Stimulated activated memory B cell treated with anti-CD40 and anti-IgM and Interleukin-4, amounts not matched to agents 10 μg/mL and 1 μg/mL and 100 μg/mL, for 72 hours (primary cell): ENCODE results near the gene ZIK1.

ENCODE experiments used
- ATAC-seq: fragments of 150-1000 bp; cut with Tn5 transposase; 2 replicates; pipeline ENCODE4 v1.10.0; 2021
- H3K27ac Mint-ChIP-seq: one replicate; pipeline ENCODE4 v1.8.0; 2022; ENCODE audit warnings: mild to moderate bottlenecking, mixed read lengths
- H3K27me3 Mint-ChIP-seq: one replicate; pipeline ENCODE4 v1.8.0; 2022; ENCODE audit warnings: mixed read lengths
- H3K36me3 Mint-ChIP-seq: one replicate; pipeline ENCODE4 v1.8.0; 2022; ENCODE audit warnings: mixed read lengths
- H3K4me1 Mint-ChIP-seq: one replicate; pipeline ENCODE4 v1.8.0; 2022; ENCODE audit warnings: mixed read lengths
- H3K4me3 Mint-ChIP-seq: one replicate; pipeline ENCODE4 v1.8.0; 2022; ENCODE audit warnings: mild to moderate bottlenecking, moderate library complexity, mixed read lengths
- H3K9me3 Mint-ChIP-seq: one replicate; pipeline ENCODE4 v1.8.0; 2022; ENCODE audit warnings: mixed read lengths

Gene ZIK1

GRCh38 chr19:57583521-57584416, at the start of gene ZIK1:
Gene ZIK1 (plus strand): TSS chr19:57584145. CDS start chr19:57584357, 212 bp downstream.
- Mint-ChIP-seq H3K36me3 (peaks cover 45% of the 10 kb centered on the region), H3K27ac (peak within 1 kb of the TSS; percentile 94), H3K9me3 (peaks cover 34% of the 10 kb centered on the region), H3K4me1 (peaks cover 31% of the 10 kb centered on the region), H3K4me3 (peak within 1 kb of the TSS; percentile 91), H3K27me3 (no peaks in the 10 kb centered on the region)
- peak; percentile 97 for ATAC-seq

GRCh38 chr19:57537953-57538547, 45.9 kb upstream of the ZIK1 start:
- no peaks in the 10 kb centered on the region for H3K27me3 Mint-ChIP-seq
- peaks cover 98% of the 10 kb centered on the region for H3K36me3 Mint-ChIP-seq
- H3K27ac Mint-ChIP-seq = no peak overlapping the region
- no peak overlapping the region for H3K4me3 Mint-ChIP-seq
- ATAC-seq = no peak
- no peaks in the 10 kb centered on the region for H3K4me1 Mint-ChIP-seq
- peaks cover 53% of the 10 kb centered on the region for H3K9me3 Mint-ChIP-seq

- no peak overlapping the region for H3K4me3 Mint-ChIP-seq
- peaks cover 99% of the 10 kb centered on the region for H3K36me3 Mint-ChIP-seq
- no peaks in the 10 kb centered on the region for H3K27me3 Mint-ChIP-seq
- peaks cover 44% of the 10 kb centered on the region for H3K9me3 Mint-ChIP-seq
- no peak overlapping the region for H3K27ac Mint-ChIP-seq
- no peak for ATAC-seq
- no peaks in the 10 kb centered on the region for H3K4me1 Mint-ChIP-seq
These were observed 37.4 kb upstream of the ZIK1 start for GRCh38 chr19:57546513-57546912.

- H3K4me1 Mint-ChIP-seq = peaks cover 3% of the 10 kb centered on the region
- no peaks in the 10 kb centered on the region for H3K27me3 Mint-ChIP-seq
- no peak for ATAC-seq
- no peak overlapping the region for H3K4me3 Mint-ChIP-seq
- H3K36me3 Mint-ChIP-seq = peaks cover 98% of the 10 kb centered on the region
- H3K9me3 Mint-ChIP-seq = peaks cover 29% of the 10 kb centered on the region
- no peak overlapping the region for H3K27ac Mint-ChIP-seq
These were observed 31.5 kb upstream of the ZIK1 start for GRCh38 chr19:57552432-57552831.

GRCh38 chr19:57557659-57558058, 26.3 kb upstream of the ZIK1 start:
- Mint-ChIP-seq H3K9me3 (peaks cover 4% of the 10 kb centered on the region), H3K4me3 (no peak overlapping the region), H3K4me1 (peaks cover 32% of the 10 kb centered on the region), H3K27ac (no peak overlapping the region), H3K27me3 (no peaks in the 10 kb centered on the region), H3K36me3 (peaks cover 48% of the 10 kb centered on the region)
- ATAC-seq = no peak

GRCh38 chr19:57558525-57558924, 25.4 kb upstream of the ZIK1 start:
- Mint-ChIP-seq H3K27me3 (no peaks in the 10 kb centered on the region), H3K36me3 (peaks cover 41% of the 10 kb centered on the region), H3K4me1 (peaks cover 32% of the 10 kb centered on the region), H3K4me3 (peak overlapping the region; percentile 95), H3K27ac (peak overlapping the region; percentile 81), H3K9me3 (peaks cover 6% of the 10 kb centered on the region)
- ATAC-seq = no peak

- Mint-ChIP-seq H3K9me3 (peaks cover 9% of the 10 kb centered on the region), H3K27me3 (no peaks in the 10 kb centered on the region), H3K4me3 (peak overlapping the region; percentile 95), H3K27ac (peak overlapping the region; percentile 81), H3K4me1 (peaks cover 32% of the 10 kb centered on the region), H3K36me3 (peaks cover 39% of the 10 kb centered on the region)
- peak; percentile 57 for ATAC-seq
These were observed 24.9 kb upstream of the ZIK1 start for GRCh38 chr19:57559008-57559403.

- Mint-ChIP-seq H3K36me3 (peaks cover 34% of the 10 kb centered on the region), H3K27me3 (no peaks in the 10 kb centered on the region), H3K4me1 (peaks cover 32% of the 10 kb centered on the region), H3K27ac (peak within 1 kb of the TSS; percentile 81), H3K9me3 (peaks cover 9% of the 10 kb centered on the region), H3K4me3 (peak within 1 kb of the TSS; percentile 95)
- peak; percentile 99 for ATAC-seq
These were observed 24.4 kb upstream of the ZIK1 start, which contains the start of gene ZNF550 for GRCh38 chr19:57559404-57560025. Gene ZNF550 (minus strand): TSS chr19:57559863. CDS start chr19:57559682, 181 bp downstream.

GRCh38 chr19:57560049-57560491, 23.9 kb upstream of the ZIK1 start:
- Mint-ChIP-seq H3K4me1 (peaks cover 32% of the 10 kb centered on the region), H3K9me3 (peaks cover 10% of the 10 kb centered on the region), H3K4me3 (peak overlapping the region; percentile 95), H3K36me3 (peaks cover 29% of the 10 kb centered on the region), H3K27me3 (no peaks in the 10 kb centered on the region), H3K27ac (peak overlapping the region; percentile 81)
- ATAC-seq = peak; percentile 24

GRCh38 chr19:57563547-57563946, 20.4 kb upstream of the ZIK1 start:
- H3K4me1 Mint-ChIP-seq = peaks cover 18% of the 10 kb centered on the region
- no peak overlapping the region for H3K4me3 Mint-ChIP-seq
- H3K9me3 Mint-ChIP-seq = peaks cover 21% of the 10 kb centered on the region
- no peaks in the 10 kb centered on the region for H3K27me3 Mint-ChIP-seq
- no peak for ATAC-seq
- H3K36me3 Mint-ChIP-seq = peaks cover 11% of the 10 kb centered on the region
- H3K27ac Mint-ChIP-seq = no peak overlapping the region

GRCh38 chr19:57566396-57567265, 17.3 kb upstream of the ZIK1 start:
- Mint-ChIP-seq H3K27me3 (no peaks in the 10 kb centered on the region), H3K36me3 (peaks cover 27% of the 10 kb centered on the region), H3K4me1 (no peaks in the 10 kb centered on the region), H3K4me3 (no peak overlapping the region), H3K9me3 (peaks cover 30% of the 10 kb centered on the region), H3K27ac (no peak overlapping the region)
- no peak for ATAC-seq

- Mint-ChIP-seq H3K9me3 (peaks cover 36% of the 10 kb centered on the region), H3K4me1 (no peaks in the 10 kb centered on the region), H3K36me3 (peaks cover 61% of the 10 kb centered on the region), H3K27me3 (no peaks in the 10 kb centered on the region), H3K27ac (no peak overlapping the region), H3K4me3 (no peak overlapping the region)
- ATAC-seq = no peak
These were observed 13.2 kb upstream of the ZIK1 start for GRCh38 chr19:57570707-57571106.

GRCh38 chr19:57572415-57572947, 11.5 kb upstream of the ZIK1 start:
- Mint-ChIP-seq H3K4me1 (peaks cover 16% of the 10 kb centered on the region), H3K4me3 (no peak overlapping the region), H3K36me3 (peaks cover 75% of the 10 kb centered on the region), H3K27me3 (no peaks in the 10 kb centered on the region), H3K27ac (no peak overlapping the region), H3K9me3 (peaks cover 46% of the 10 kb centered on the region)
- ATAC-seq = no peak

GRCh38 chr19:57576661-57577060, 7.3 kb upstream of the ZIK1 start:
- Mint-ChIP-seq H3K27ac (no peak overlapping the region), H3K9me3 (peaks cover 37% of the 10 kb centered on the region), H3K36me3 (peaks cover 64% of the 10 kb centered on the region), H3K4me3 (no peak overlapping the region), H3K27me3 (no peaks in the 10 kb centered on the region), H3K4me1 (peaks cover 31% of the 10 kb centered on the region)
- ATAC-seq = no peak
